Measurements from ENCODE around the gene SS18.

The SS18 gene

DNA sequence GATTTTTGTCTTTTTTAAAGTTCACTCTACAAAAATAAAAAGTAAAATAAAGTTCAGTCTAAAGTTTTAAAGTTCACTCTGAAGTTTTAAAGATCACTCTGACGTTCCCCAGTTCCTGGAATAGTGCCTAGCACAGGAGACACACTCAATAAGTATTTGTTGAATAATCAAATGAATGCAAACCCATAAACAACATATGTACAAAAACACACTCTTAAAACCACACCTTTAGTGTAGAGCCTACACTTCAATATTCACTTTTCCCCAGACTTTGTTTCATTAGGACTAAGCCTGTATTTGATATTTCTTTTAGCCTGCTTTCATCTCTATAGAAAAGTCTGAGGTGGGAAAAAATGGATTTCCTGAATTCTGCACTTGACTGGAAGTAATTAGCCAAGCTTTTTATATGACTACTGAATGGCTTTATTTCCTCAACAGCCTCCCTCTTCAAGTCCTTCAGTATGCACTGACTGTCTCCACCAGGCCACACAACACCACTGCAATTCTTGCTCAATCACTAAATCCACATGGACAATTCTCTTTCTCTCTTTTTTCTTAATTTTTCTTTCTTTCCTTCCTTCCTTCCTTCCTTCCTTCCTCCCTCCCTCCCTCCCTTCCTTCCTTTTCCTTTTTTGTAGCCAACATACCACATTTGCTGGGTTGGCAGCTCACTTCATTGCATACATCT is 104.6 kb downstream of the SS18 start:
- no peak for FAIRE-seq
- TF ChIP-seq POLR2A (IDR thresholded peaks at IDR 0.05; ENCODE audit: low read depth, low read length): no peak
- TF ChIP-seq POU2F2 (IDR thresholded peaks at IDR 0.05; ENCODE audit: low read depth, low read length): no peak
- TF ChIP-seq SPI1 (IDR thresholded peaks at IDR 0.05; ENCODE audit: low read depth, low read length): no peak
- no peak for DNase-seq (ENCODE audit: insufficient read length, low spot score)

- no peak for TF ChIP-seq POLR2A (IDR thresholded peaks at IDR 0.05; ENCODE audit: low read depth, low read length)
- no peak for TF ChIP-seq POLR2AphosphoS5 (IDR thresholded peaks at IDR 0.05; ENCODE audit: low read depth, low read length)
- no peak for TF ChIP-seq TAF1 (IDR thresholded peaks at IDR 0.05; ENCODE audit: low read depth, low read length)
- TF ChIP-seq POU2F2 (IDR thresholded peaks at IDR 0.05; ENCODE audit: low read depth, low read length): no peak
- TF ChIP-seq SPI1 (IDR thresholded peaks at IDR 0.05; ENCODE audit: low read depth, low read length): no peak
- no peak for TF ChIP-seq PAX5 (IDR thresholded peaks at IDR 0.05; ENCODE audit: insufficient read depth, low read length, severe bottlenecking)
- no peak for FAIRE-seq
Measured at GRCh38 chr18:25983730-25984129, 106.7 kb downstream of the SS18 start.

GRCh38 chr18:25982961-25983360 is 107.5 kb downstream of the SS18 start:
- TF ChIP-seq PAX5 (IDR thresholded peaks at IDR 0.05; ENCODE audit: insufficient read depth, low read length, severe bottlenecking) (no peak), POLR2A (IDR thresholded peaks at IDR 0.05; ENCODE audit: low read depth, low read length) (no peak), POU2F2 (IDR thresholded peaks at IDR 0.05; ENCODE audit: low read depth, low read length) (no peak), POLR2AphosphoS5 (IDR thresholded peaks at IDR 0.05; ENCODE audit: low read depth, low read length) (no peak), SPI1 (IDR thresholded peaks at IDR 0.05; ENCODE audit: low read depth, low read length) (no peak), TAF1 (IDR thresholded peaks at IDR 0.05; ENCODE audit: low read depth, low read length) (no peak)
- DNase-seq (ENCODE audit: insufficient read length, low spot score) (no peak), FAIRE-seq (no peak)

More at GRCh38 chr18:25983730-25984129, 106.7 kb downstream of the SS18 start:
- no peak for DNase-seq (ENCODE audit: insufficient read length, low spot score)

DNA sequence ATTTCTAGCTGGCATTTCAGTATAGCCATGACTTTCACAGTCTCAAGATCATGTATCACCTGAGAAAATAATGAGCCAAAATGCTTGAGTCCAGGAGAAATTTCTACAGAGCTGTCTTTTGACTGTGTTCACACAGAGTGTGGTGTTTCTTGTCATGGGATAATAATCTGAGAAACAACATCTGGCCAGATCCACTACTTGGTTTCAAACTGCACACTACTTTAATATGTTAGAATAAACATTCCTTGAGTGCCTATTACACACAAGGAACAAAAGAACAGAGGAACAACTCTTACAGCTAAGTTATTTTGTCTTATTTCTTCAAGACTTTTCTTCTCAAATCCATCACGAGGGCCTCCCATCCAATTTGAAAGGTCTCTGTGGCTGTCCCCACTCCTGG is 108.3 kb downstream of the SS18 start:
- no peak for TF ChIP-seq POLR2A (IDR thresholded peaks at IDR 0.05; ENCODE audit: low read depth, low read length)
- TF ChIP-seq POU2F2 (IDR thresholded peaks at IDR 0.05; ENCODE audit: low read depth, low read length): no peak
- no peak for TF ChIP-seq SPI1 (IDR thresholded peaks at IDR 0.05; ENCODE audit: low read depth, low read length)
- no peak for TF ChIP-seq PAX5 (IDR thresholded peaks at IDR 0.05; ENCODE audit: insufficient read depth, low read length, severe bottlenecking)
- TF ChIP-seq POLR2AphosphoS5 (IDR thresholded peaks at IDR 0.05; ENCODE audit: low read depth, low read length): no peak
- no peak for TF ChIP-seq TAF1 (IDR thresholded peaks at IDR 0.05; ENCODE audit: low read depth, low read length)
- FAIRE-seq: no peak
- DNase-seq (ENCODE audit: insufficient read length, low spot score): no peak

DNA sequence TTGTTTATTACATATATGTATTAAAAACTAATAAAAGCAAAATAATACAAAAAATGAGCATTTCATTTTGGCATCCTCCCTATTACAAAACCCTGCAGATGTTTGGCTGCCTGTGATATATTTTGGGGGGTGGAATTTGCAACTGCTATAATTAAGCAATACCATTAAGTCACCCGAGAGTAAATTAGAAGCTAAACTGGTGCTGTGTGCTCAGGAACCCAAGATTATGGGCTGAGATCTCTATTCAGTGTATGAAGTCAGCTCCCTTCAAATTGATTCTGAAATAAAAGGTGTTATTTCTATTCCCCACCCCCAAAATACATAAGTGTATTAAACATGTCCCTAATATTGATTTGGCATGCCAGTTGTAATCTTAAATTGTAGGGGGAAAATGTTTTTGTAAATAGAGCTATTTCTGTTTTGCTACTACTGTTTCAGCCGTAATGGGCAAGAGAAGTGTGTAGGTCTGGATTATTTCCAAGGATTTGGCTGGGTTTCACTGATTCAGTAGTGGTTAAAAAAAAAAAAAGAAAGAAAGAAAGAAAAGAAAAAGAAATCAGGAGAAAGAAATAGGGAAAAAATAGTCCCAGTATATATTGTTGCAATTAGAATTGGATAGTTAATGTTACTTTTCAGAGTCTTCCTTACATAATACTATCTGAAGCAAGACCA is 110.9 kb downstream of the SS18 start:
- FAIRE-seq (no peak), DNase-seq (ENCODE audit: insufficient read length, low spot score) (no peak)
- TF ChIP-seq TAF1 (IDR thresholded peaks at IDR 0.05; ENCODE audit: low read depth, low read length) (no peak), POLR2AphosphoS5 (IDR thresholded peaks at IDR 0.05; ENCODE audit: low read depth, low read length) (no peak), POU2F2 (IDR thresholded peaks at IDR 0.05; ENCODE audit: low read depth, low read length) (no peak)

DNA sequence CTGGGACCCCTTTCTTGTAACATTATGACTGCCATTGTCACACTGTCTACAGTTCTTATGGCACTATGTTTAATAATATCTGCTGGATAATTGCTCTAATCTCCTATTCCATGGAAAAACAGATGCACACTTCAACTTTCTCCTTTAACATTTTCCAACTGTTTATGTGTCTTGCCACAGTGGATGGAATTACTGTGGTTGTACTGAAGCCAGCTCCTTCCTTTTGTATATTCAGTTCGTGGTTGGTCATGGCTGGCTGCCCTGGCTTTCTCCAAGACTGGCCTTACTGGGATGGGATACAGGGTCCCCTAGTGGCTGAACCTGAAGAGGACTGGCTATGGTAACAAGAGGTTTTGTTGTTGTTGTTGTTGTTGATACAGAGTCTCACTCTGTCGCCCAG is 113.9 kb downstream of the SS18 start:
- FAIRE-seq (no peak), DNase-seq (ENCODE audit: insufficient read length, low spot score) (no peak)
- no peak for TF ChIP-seq PAX5 (IDR thresholded peaks at IDR 0.05; ENCODE audit: insufficient read depth, low read length, severe bottlenecking)
- no peak for TF ChIP-seq POU2F2 (IDR thresholded peaks at IDR 0.05; ENCODE audit: low read depth, low read length)
- no peak for TF ChIP-seq POLR2AphosphoS5 (IDR thresholded peaks at IDR 0.05; ENCODE audit: low read depth, low read length)
- no peak for TF ChIP-seq TAF1 (IDR thresholded peaks at IDR 0.05; ENCODE audit: low read depth, low read length)
- no peak for TF ChIP-seq POLR2A (IDR thresholded peaks at IDR 0.05; ENCODE audit: low read depth, low read length)
- TF ChIP-seq SPI1 (IDR thresholded peaks at IDR 0.05; ENCODE audit: low read depth, low read length): no peak

- DNase-seq (ENCODE audit: insufficient read length, low spot score) (no peak), FAIRE-seq (no peak)
- no peak for TF ChIP-seq TAF1 (IDR thresholded peaks at IDR 0.05; ENCODE audit: low read depth, low read length)
- TF ChIP-seq PAX5 (IDR thresholded peaks at IDR 0.05; ENCODE audit: insufficient read depth, low read length, severe bottlenecking): no peak
- no peak for TF ChIP-seq POU2F2 (IDR thresholded peaks at IDR 0.05; ENCODE audit: low read depth, low read length)
- TF ChIP-seq POLR2AphosphoS5 (IDR thresholded peaks at IDR 0.05; ENCODE audit: low read depth, low read length): no peak
- no peak for TF ChIP-seq SPI1 (IDR thresholded peaks at IDR 0.05; ENCODE audit: low read depth, low read length)
- TF ChIP-seq POLR2A (IDR thresholded peaks at IDR 0.05; ENCODE audit: low read depth, low read length): no peak
Measured at GRCh38 chr18:25974630-25975077, 115.8 kb downstream of the SS18 start.

Data from GM12891 (cell line).